Measurements from ENCODE around the gene DNAAF5. TPM values are rescaled to one million over a fixed set of nuclear protein-coding genes. Genes with fewer than 3 reads are reported as not detected.

Gene DNAAF5
- total and polyA plus RNA-seq, 2 of the 4 experiments (the other 2 are of a cell fraction) = 12.4 to 32.6 TPM

DNA sequence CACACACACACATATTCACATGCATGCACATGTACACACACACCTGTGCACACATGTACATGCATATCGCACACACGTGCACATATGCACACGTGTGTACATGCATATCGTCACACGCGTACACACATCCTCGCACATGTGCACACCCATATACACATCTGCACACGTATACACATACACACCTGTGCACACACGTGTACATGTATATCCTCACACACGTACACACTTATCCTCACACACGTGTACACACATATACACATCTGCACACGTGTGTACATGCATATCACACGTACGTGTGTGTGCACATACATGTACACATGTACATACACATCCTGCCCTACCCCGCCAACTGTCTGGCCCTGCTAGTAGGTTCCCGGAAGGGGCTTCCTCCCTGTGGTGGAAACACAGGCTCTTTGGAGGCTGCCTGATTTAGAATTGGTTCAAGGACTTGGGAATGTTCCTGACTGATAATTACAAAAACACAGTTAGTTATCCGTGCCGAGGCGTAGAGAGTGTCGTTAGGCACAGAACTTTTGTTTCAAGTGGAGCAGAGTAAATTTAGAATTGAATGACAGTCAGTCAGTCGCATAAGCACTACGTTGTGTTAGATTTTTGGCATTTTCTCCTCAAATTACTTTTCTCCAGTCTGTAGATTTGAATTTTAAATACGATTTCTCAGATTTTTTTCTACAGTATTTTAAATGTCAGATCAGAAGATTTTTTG is 19.1 kb downstream of the DNAAF5 start:
- no peaks in the 10 kb centered on the region for H3K4me1 ChIP-seq (ENCODE audit: control insufficient read depth, insufficient read depth, low read length)
- H2BK20ac ChIP-seq (ENCODE audit: low read depth, low read length) = no peak overlapping the region
- CTCF ChIA-PET = no interaction called here
- dilution Hi-C loops (cut with HindIII; ENCODE audit: low sequenced_read_pairs, unreplicated experiment) (no loop called here), intact Hi-C loops (cut with micrococcal nuclease) (no loop called here), in situ Hi-C loops (cut with MboI; ENCODE audit: low sequenced_read_pairs) (no loop called here)
- H3K9me1 ChIP-seq (ENCODE audit: insufficient read depth, low read length) = peaks cover 11% of the 10 kb centered on the region; the same call in 1 of the 2 replicates
- H2AK5ac ChIP-seq (ENCODE audit: low read depth, low read length) = no peak overlapping the region
- no peak overlapping the region for H3K18ac ChIP-seq (ENCODE audit: low read depth, low read length)
- H4K20me1 ChIP-seq (ENCODE audit: insufficient read depth, low read length) = peaks cover 6% of the 10 kb centered on the region
- H4K8ac ChIP-seq (ENCODE audit: low read depth in 2 of 2, low read length in 2 of 2) = no peak overlapping the region
- H2BK15ac ChIP-seq (ENCODE audit: low read depth, low read length) = no peak overlapping the region
- H3K14ac ChIP-seq (replicated peaks; ENCODE audit: low read depth, low read length) = no peak overlapping the region
- H3K27me3 ChIP-seq (ENCODE audit: control insufficient read depth, insufficient read depth, low read length) = no peaks in the 10 kb centered on the region
- H3K9me3 ChIP-seq (ENCODE audit: control insufficient read depth, insufficient read depth, low read length) = no peaks in the 10 kb centered on the region
- H3K4ac ChIP-seq (ENCODE audit: low read depth, low read length) = no peak overlapping the region
- peaks cover 21% of the 10 kb centered on the region for H3K36me3 ChIP-seq (ENCODE audit: control insufficient read depth, insufficient read depth, low read length)
- POLR2A ChIA-PET (ENCODE audit: unreplicated experiment) = no interaction called here
- no peak overlapping the region for H4K91ac ChIP-seq (ENCODE audit: insufficient read depth, low read depth, low read length)
- no peak overlapping the region for H2BK120ac ChIP-seq (ENCODE audit: low read depth, low read length)
- BruUV-seq (replicated peaks) = no TSS peak
- no peak overlapping the region for H3K4me2 ChIP-seq (ENCODE audit: low read depth, low read length)
- no peak overlapping the region for H3K27ac ChIP-seq (ENCODE audit: insufficient read depth, low read length)
- 95% methylated on average over 11 of the region's 23 CpGs; no CpG with 5 or more reads in 1 of the 2 experiments for WGBS, 2 experiments (ENCODE audit: extremely low coverage in 2 of 2, insufficient read length in 1 of 2)
- no peak overlapping the region for H2AK9ac ChIP-seq (replicated peaks; ENCODE audit: low read depth, low read length, poor library complexity)
- no peak overlapping the region for H3K23ac ChIP-seq (ENCODE audit: low read depth, low read length)
- H3K4me3 ChIP-seq (ENCODE audit: insufficient read depth, low read depth, low read length) = no peak overlapping the region
- H3K9ac ChIP-seq (ENCODE audit: low read depth, low read length) = no peak overlapping the region
- H2BK5ac ChIP-seq (ENCODE audit: low read depth, low read length, poor library complexity, severe bottlenecking) = no peak overlapping the region
- no peak for TF ChIP-seq BHLHE40 (IDR thresholded peaks at IDR 0.05; ENCODE audit: low read depth, low read length)
- TF ChIP-seq RCOR1 (IDR thresholded peaks at IDR 0.05; ENCODE audit: insufficient replicate concordance, low read length) = no peak
- TF ChIP-seq CHD1 (IDR thresholded peaks at IDR 0.05; ENCODE audit: low read depth, low read length) = no peak
- no peak for TF ChIP-seq POLR2A (IDR thresholded peaks at IDR 0.05; ENCODE audit: low read depth, low read length)
- TF ChIP-seq MXI1 (IDR thresholded peaks at IDR 0.05; ENCODE audit: borderline replicate concordance, low read depth, low read length) = no peak
- TF ChIP-seq, protein P1, sequence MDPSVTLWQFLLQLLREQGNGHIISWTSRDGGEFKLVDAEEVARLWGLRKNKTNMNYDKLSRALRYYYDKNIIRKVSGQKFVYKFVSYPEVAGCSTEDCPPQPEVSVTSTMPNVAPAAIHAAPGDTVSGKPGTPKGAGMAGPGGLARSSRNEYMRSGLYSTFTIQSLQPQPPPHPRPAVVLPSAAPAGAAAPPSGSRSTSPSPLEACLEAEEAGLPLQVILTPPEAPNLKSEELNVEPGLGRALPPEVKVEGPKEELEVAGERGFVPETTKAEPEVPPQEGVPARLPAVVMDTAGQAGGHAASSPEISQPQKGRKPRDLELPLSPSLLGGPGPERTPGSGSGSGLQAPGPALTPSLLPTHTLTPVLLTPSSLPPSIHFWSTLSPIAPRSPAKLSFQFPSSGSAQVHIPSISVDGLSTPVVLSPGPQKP (IDR thresholded peaks at IDR 0.05; ENCODE audit: borderline replicate concordance, low read depth, low read length) = no peak
- TF ChIP-seq FOS (IDR thresholded peaks at IDR 0.05; ENCODE audit: low read depth, low read length) = no peak
- TF ChIP-seq, protein P2, sequence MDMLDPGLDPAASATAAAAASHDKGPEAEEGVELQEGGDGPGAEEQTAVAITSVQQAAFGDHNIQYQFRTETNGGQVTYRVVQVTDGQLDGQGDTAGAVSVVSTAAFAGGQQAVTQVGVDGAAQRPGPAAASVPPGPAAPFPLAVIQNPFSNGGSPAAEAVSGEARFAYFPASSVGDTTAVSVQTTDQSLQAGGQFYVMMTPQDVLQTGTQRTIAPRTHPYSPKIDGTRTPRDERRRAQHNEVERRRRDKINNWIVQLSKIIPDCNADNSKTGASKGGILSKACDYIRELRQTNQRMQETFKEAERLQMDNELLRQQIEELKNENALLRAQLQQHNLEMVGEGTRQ (IDR thresholded peaks at IDR 0.05; ENCODE audit: low read depth, low read length) = no peak
- TF ChIP-seq, protein P3, sequence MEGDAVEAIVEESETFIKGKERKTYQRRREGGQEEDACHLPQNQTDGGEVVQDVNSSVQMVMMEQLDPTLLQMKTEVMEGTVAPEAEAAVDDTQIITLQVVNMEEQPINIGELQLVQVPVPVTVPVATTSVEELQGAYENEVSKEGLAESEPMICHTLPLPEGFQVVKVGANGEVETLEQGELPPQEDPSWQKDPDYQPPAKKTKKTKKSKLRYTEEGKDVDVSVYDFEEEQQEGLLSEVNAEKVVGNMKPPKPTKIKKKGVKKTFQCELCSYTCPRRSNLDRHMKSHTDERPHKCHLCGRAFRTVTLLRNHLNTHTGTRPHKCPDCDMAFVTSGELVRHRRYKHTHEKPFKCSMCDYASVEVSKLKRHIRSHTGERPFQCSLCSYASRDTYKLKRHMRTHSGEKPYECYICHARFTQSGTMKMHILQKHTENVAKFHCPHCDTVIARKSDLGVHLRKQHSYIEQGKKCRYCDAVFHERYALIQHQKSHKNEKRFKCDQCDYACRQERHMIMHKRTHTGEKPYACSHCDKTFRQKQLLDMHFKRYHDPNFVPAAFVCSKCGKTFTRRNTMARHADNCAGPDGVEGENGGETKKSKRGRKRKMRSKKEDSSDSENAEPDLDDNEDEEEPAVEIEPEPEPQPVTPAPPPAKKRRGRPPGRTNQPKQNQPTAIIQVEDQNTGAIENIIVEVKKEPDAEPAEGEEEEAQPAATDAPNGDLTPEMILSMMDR (conservative IDR thresholded peaks at IDR 0.05; ENCODE audit: low read depth, low read length) = no peak
- TF ChIP-seq MAFK (IDR thresholded peaks at IDR 0.05; ENCODE audit: low read depth, low read length) = no peak
- TF ChIP-seq NFE2L2 (IDR thresholded peaks at IDR 0.05; ENCODE audit: low read depth, low read length) = no peak
- TF ChIP-seq CEBPB (IDR thresholded peaks at IDR 0.05; ENCODE audit: low read depth, low read length) = no peak
- no peak for TF ChIP-seq RAD21 (IDR thresholded peaks at IDR 0.05; ENCODE audit: low read length)
- no peak for TF ChIP-seq RFX5 (IDR thresholded peaks at IDR 0.05; ENCODE audit: low read depth, low read length)
- no peak for TF ChIP-seq MAZ (IDR thresholded peaks at IDR 0.05; ENCODE audit: borderline replicate concordance, low read depth, low read length)
- H2AFZ ChIP-seq (replicated peaks; ENCODE audit: low read length, poor library complexity) = no peak overlapping the region
- no peak overlapping the region for H4K5ac ChIP-seq (ENCODE audit: low read depth, low read length)
- DNase-seq = no peak
- H3K79me1 ChIP-seq (ENCODE audit: low read depth in 1 of 2, low read length in 2 of 2) = peaks cover 14 to 51% of the 10 kb centered on the region in 2 experiments; a peak in 3 of 4 replicates
- no peak for ATAC-seq (ENCODE audit: low read depth)
- H3K56ac ChIP-seq (ENCODE audit: extremely low read depth, insufficient read depth, low read length) = no peak overlapping the region
